Activated naive CD4-positive, alpha-beta T cell treated with anti-CD3 and anti-CD28 coated beads, Interleukin-2, amount 50 U/mL, for 72 hours (primary cell): ENCODE measurements around the gene CDKL4. TPM values are rescaled to one million over a fixed set of nuclear protein-coding genes. Genes with fewer than 3 reads are reported as not detected.

Experiments used
- total RNA-seq, 2 donors: library from RNA; stranded (reverse); gene quantifications; one replicate each; pipeline ENCODE4 v1.2.3, GENCODE V29; 2022

CDKL4 gene
- total RNA-seq, 2 donors from 2014 or later: not detected

Other genes with a start within 250 kb of the CDKL4 start
- 10 to 100 TPM; 34.8 to 57.1 TPM for gene SOS1, start 122.9 kb downstream of the CDKL4 start, total RNA-seq
- 10 to 100 TPM; 16.1 to 17.7 TPM for gene MAP4K3, start 193.3 kb upstream of the CDKL4 start, total RNA-seq